Skeletal muscle tissue (tissue), 4 donors: ENCODE measurements around the gene ESRRB. TPM values are rescaled to one million over a fixed set of nuclear protein-coding genes. Genes with fewer than 3 reads are reported as not detected.

ENCODE experiments used
- H3K27ac ChIP-seq: one replicate; pipeline ENCODE4 v1.7.0; 2013; ENCODE audit warnings: mild to moderate bottlenecking, low read depth, low read length, inconsistent platforms
- H3K27me3 ChIP-seq, 3 donors: one replicate each; pipeline ENCODE4 v1.7.0; 2013; ENCODE audit warnings: low read length in 3 of 3; ENCODE audit not compliant: control insufficient read depth in 3 of 3, insufficient read depth in 3 of 3
- H3K36me3 ChIP-seq, 3 donors: one replicate each; pipeline ENCODE4 v1.7.0; 2013; ENCODE audit warnings: low read length in 3 of 3; ENCODE audit not compliant: control insufficient read depth in 3 of 3, insufficient read depth in 3 of 3
- H3K4me1 ChIP-seq, 3 donors: one replicate each; pipeline ENCODE4 v1.7.0; 2013; ENCODE audit warnings: low read length in 3 of 3, mild to moderate bottlenecking in 3 of 3; ENCODE audit not compliant: control insufficient read depth in 3 of 3, insufficient read depth in 3 of 3
- H3K4me3 ChIP-seq, 3 donors: one replicate each; pipeline ENCODE4 v1.7.0; 2013; ENCODE audit warnings: low read length in 3 of 3
- H3K9ac ChIP-seq, 3 donors: one replicate each; pipeline ENCODE4 v1.7.0; 2013; ENCODE audit warnings: low read length in 3 of 3, mild to moderate bottlenecking in 3 of 3, moderate library complexity in 2 of 3, low read depth in 1 of 3
- H3K9me3 ChIP-seq, 3 donors: one replicate each; pipeline ENCODE4 v1.7.0; 2013; ENCODE audit warnings: low read length in 3 of 3; ENCODE audit not compliant: control insufficient read depth in 3 of 3
- total RNA-seq: library from RNA; depleted of rRNA; stranded (reverse); fragments of >200 nt; gene quantifications from one replicate; pipeline ENCODE4 v1.2.3, GENCODE V29; 2014
- donor health status: Osteomylitis.

ESRRB gene
- total RNA-seq, result 1.6 TPM

DNA sequence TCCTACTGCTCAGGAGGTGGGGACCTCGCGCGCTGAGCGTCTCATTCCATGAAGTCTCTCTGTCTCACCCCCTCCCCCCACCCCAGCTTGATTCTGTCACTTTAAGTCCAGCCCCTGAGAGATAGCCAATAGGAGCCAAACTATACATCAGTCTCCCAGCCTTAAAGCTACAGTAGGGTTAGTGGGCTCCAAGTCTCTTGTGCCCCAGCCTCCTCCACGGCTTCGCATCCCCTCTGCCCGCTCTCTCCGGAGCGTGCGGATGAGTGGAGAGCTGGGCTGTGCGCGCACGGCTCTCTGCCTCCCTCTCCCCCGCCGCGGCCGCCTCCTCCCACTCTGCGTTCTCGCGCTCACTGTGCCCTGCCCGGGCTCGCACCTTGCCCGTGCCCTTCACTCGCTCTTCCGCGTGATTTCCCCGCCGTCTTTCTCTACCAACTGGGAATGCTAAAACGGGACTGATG is at the start of gene ESRRB:
ESRRB (plus strand) TSS at position 191 of the 458 bp plus-strand sequence; CDS start at position 456, 265 bp downstream.
- Histone ChIP-seq H3K4me1 (peaks cover 11 to 15% (median 11%) of the 10 kb centered on the region in 3 donors), H3K9ac (peak within 1 kb of the TSS in 2 of 3 donors; percentile 25 to 48), H3K36me3 (no peaks in the 10 kb centered on the region), H3K27ac (no peak within 1 kb of the TSS), H3K27me3 (peaks cover 25 to 54% (median 42%) of the 10 kb centered on the region in 3 donors), H3K9me3 (no peaks in the 10 kb centered on the region), H3K4me3 (peak within 1 kb of the TSS; percentile 27 to 60 (median 43))

DNA sequence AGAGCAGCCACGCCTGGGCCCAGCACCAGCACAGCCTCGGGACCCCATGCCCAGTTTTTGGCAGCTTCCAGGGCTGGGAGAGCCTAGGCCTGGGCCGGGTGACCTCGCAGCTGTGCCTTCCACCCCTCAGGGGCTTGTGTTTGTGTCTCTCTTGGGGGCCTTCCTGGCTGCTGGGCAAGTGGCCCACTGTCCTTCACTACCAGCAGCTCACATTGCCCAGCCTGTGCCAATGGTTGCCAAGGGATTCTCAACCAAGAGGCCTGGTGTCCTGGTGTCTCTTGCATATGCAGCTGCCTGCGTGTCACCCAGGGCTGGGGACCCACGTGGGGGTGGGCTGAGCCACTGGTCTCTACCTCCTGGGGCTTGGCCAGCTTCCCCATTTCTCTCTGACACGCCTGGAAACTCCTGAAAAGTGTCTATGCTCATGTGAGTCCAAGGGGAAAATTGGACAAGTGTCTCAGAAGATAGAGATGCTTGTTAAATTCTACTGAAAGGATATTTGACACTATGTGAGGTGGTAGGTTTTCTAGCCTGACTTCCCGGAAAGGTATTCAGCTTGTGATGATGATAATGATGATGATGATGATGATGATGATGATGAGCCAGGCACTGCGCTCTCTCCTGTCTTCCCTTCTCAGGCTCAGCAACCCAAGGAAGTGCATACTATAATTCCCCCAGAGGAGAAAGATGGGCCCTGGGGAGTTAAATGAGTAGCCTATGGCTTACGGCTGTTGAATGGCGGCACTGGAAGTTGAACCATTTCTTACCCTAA is 48.8 kb upstream of the ESRRB start:
- Histone ChIP-seq H3K9ac (peak overlapping the region in 1 of 3 donors; percentile 45), H3K27me3 (peaks cover 0 to 6% (median 2%) of the 10 kb centered on the region in 3 donors), H3K4me3 (no peak overlapping the region), H3K36me3 (no peaks in the 10 kb centered on the region), H3K9me3 (no peaks in the 10 kb centered on the region), H3K4me1 (peaks cover 10 to 33% (median 32%) of the 10 kb centered on the region in 3 donors), H3K27ac (no peak overlapping the region)

DNA sequence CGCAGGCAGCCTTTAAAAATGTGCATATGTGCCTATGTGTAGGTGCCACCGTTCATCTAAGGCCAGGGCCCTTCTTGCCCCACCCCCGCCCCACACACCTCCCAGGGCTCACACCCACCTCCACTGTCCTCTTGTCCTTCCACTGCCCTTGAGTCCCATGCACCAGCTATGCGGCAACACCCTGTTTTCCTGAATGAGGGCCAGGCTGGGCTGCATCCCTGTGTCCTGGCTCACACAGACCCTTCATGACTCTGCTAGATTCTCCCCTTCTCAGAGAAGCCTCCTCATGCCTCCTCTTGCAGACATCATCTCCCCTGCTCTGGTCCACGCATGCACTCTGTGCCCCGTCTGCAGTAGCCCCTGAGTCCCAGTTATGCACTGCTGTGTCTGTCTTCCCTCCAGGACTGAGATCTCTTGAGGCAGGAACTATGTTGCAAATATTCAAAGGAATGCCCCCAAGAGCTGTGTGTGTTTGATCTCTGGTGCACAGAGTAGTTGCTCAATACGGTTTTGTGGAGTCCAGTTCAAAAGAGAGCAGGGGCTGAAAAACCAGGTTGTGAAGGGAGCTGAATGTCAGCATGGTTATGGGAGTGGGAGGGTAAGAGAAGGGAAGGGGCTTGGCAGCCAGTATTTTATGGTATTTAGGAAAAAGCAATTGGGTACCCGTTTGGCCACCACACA is 47.3 kb upstream of the ESRRB start:
- H3K4me1 ChIP-seq, result peaks cover 10 to 33% (median 29%) of the 10 kb centered on the region in 3 donors
- peak overlapping the region in 1 of 3 donors; percentile 25 for H3K9ac ChIP-seq
- peak overlapping the region; percentile 38 for H3K27ac ChIP-seq
- no peaks in the 10 kb centered on the region for H3K36me3 ChIP-seq
- peak overlapping the region in 1 of 3 donors; percentile 6 for H3K4me3 ChIP-seq
- peaks cover 0 to 6% (median 2%) of the 10 kb centered on the region in 3 donors for H3K27me3 ChIP-seq
- no peaks in the 10 kb centered on the region for H3K9me3 ChIP-seq

DNA sequence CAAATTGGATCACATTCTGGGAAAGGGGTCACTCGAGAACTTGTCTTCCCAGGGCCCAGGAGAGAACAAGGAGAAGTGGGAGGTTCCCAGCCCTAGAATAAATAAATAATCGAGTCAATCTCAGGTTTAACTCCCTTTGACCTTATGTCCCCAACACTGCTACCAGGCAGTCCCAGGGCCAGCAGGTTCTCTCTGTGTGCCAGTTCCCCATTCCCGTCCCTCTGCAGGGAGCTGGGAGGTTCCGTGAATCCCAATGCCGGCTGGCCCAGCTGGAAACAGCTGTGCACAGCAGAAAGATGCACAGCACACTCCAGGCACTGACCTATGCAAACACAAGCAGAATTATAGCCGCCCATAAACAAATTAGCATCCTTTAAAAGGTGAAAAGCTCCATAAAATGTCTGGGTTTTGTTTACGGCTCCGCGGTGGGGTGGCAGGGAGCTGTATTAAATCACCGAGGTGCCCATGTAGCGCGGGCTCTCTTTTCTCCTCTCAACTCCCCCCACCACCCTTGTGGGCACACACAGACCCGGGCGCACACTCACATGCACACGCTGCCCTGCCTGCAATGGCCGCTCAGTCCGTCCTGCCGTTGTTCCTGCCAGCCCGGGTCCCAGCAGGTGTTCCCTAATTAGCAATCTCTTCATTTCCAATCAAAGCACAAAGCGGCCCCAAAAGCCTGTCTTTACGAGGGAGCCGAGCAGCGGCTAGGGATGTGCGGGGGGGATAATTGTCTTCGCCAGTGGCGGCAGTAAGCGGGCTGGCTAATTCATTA is 46.6 kb upstream of the ESRRB start:
- no peaks in the 10 kb centered on the region for H3K36me3 ChIP-seq
- H3K4me3 ChIP-seq, result no peak overlapping the region
- peaks cover 0 to 6% (median 2%) of the 10 kb centered on the region in 3 donors for H3K27me3 ChIP-seq
- H3K27ac ChIP-seq, result peak overlapping the region; percentile 38
- peaks cover 10 to 33% (median 29%) of the 10 kb centered on the region in 3 donors for H3K4me1 ChIP-seq
- H3K9ac ChIP-seq, result peak overlapping the region in 1 of 3 donors; percentile 16
- H3K9me3 ChIP-seq, result no peaks in the 10 kb centered on the region

DNA sequence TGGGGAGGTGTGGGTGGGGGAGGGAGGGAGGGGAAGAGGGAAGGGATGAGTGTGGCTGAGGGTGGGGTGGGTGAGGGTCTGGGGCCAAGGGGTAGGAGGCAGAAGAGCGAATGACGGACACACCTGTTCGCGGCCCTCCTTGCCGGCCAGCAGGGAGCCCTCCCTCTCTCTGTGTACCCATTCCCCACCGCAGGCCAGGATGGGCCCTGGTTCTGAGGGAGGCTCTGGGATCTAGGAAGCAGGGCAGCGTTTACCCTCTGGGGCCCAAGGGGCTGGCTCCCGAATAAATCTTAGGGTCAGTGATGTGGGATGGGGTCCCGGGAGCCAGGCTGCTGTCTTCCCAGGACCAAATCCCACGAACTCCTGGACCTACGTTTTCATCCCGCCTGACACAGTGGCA is 46.0 kb upstream of the ESRRB start:
- Histone ChIP-seq H3K27ac (no peak overlapping the region), H3K27me3 (peaks cover 0 to 6% (median 2%) of the 10 kb centered on the region in 3 donors), H3K9ac (no peak overlapping the region), H3K4me3 (no peak overlapping the region), H3K36me3 (no peaks in the 10 kb centered on the region), H3K4me1 (peaks cover 10 to 33% (median 29%) of the 10 kb centered on the region in 3 donors), H3K9me3 (no peaks in the 10 kb centered on the region)

DNA sequence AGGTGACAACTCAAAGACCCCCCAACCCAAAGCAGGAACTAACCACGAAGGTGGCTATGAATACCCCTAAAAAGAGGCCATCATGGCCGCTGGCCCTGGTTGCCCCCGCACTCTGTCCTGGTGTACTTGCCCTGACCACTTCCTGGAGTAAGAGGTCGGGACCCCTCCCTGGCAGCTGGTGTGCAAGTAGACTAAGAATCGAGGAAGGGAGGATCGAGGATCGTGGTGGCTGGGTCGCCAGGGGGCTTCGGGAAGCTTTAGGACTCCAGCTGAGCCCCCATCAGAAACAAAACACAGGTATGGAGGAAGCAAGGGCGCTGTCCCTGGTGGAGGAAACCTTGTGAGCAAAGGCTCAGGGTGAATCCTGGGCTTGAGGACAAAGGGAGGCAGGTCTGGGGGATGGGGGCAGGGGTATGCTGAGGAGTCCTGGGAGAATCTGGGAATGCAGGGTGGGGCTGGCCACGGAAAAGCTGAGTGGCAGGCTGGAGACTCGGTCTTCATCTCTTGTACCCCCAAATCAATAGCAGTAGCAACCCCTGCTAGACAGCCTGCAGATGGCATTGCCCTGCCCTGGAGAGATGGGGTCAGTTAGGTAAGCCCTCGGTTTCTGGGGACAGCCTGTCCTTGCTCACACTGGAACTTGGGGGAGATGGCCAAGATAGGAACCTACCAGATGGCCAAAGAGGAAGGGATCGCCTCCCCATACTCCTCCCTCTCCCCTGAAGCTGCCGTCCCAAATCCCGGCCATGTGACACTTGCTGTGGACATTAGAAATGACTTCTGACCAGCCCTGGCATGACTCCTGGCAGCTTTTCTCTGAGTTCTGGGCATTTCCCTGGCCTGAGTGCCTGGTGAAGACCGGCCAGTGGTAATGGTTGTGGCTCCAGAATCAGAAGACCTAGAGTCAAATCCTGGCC is 45.3 kb upstream of the ESRRB start:
- Histone ChIP-seq H3K4me1 (peaks cover 10 to 33% (median 26%) of the 10 kb centered on the region in 3 donors), H3K4me3 (no peak overlapping the region), H3K9ac (no peak overlapping the region), H3K27ac (no peak overlapping the region), H3K27me3 (peaks cover 0 to 6% (median 2%) of the 10 kb centered on the region in 3 donors), H3K36me3 (no peaks in the 10 kb centered on the region), H3K9me3 (no peaks in the 10 kb centered on the region)

GRCh38 chr14:76331328-76332011 is 44.5 kb upstream of the ESRRB start:
- no peaks in the 10 kb centered on the region for H3K9me3 ChIP-seq
- peaks cover 9 to 27% (median 23%) of the 10 kb centered on the region in 3 donors for H3K4me1 ChIP-seq
- H3K9ac ChIP-seq, result no peak overlapping the region
- H3K27me3 ChIP-seq, result peaks cover 0 to 6% (median 2%) of the 10 kb centered on the region in 3 donors
- no peaks in the 10 kb centered on the region for H3K36me3 ChIP-seq
- H3K27ac ChIP-seq, result no peak overlapping the region
- no peak overlapping the region for H3K4me3 ChIP-seq

DNA sequence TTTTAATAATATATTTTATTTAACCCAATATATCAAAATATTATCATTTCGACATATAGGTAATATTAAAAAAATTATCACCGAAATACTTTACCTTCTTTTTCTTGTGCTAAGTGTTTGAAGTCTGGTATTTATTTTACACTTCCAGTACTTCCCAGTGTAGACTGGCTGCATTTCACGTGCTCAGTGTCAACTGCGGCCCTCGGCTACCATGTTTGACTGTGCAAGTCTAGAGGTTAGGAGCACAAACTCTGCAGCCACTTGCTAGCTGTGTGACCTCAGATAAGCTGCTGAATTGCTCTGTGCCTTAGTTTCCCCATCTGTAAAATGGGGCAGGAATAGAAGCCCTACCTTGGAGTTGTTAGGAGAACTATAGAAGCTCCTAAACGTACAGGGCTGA is 42.3 kb upstream of the ESRRB start:
- Histone ChIP-seq H3K27me3 (peaks cover 0 to 6% (median 2%) of the 10 kb centered on the region in 3 donors), H3K9me3 (no peaks in the 10 kb centered on the region), H3K36me3 (no peaks in the 10 kb centered on the region)

More for the DNA sequence above, 42.3 kb upstream of the ESRRB start:
- Histone ChIP-seq H3K9ac (no peak overlapping the region), H3K27ac (no peak overlapping the region), H3K4me1 (peaks cover 2 to 10% (median 10%) of the 10 kb centered on the region in 3 donors), H3K4me3 (no peak overlapping the region)
